HepG2 (cell line): ENCODE data around the gene ZNF764. TPM values are rescaled to one million over a fixed set of nuclear protein-coding genes. Genes with fewer than 3 reads are reported as not detected.

ENCODE experiments used
- ARID3A ChIP-seq: IDR thresholded peaks from 2 replicates; pipeline ENCODE4 v1.6.1; 2012; ENCODE audit warnings: low read depth, low read length, improper control_type of control experiment
- BCL3 ChIP-seq: sonication (generic); formaldehyde crosslinking; IDR thresholded peaks from 2 replicates; pipeline ENCODE4 v1.5.1; 2020; ENCODE audit warnings: mild to moderate bottlenecking, missing genetic modification reagents, moderate library complexity
- GRHL1 ChIP-seq: sonication (generic); formaldehyde crosslinking; conservative IDR thresholded peaks from 2 replicates; pipeline ENCODE4 v1.8.0; 2022; ENCODE audit warnings: missing genetic modification reagents
- HOXA3 ChIP-seq: sonication (generic); formaldehyde crosslinking; IDR thresholded peaks from 2 replicates; pipeline ENCODE4 v1.5.0; 2020; ENCODE audit warnings: missing genetic modification reagents
- KDM4B ChIP-seq: sonication (generic); formaldehyde crosslinking; IDR thresholded peaks from 2 replicates; pipeline ENCODE4 v1.4.0; 2020; ENCODE audit warnings: missing genetic modification reagents
- MTF2 ChIP-seq: sonication (generic); formaldehyde crosslinking; IDR thresholded peaks from 2 replicates; pipeline ENCODE4 v1.5.0; 2020; ENCODE audit warnings: missing genetic modification reagents, borderline replicate concordance
- MXD4 ChIP-seq: IDR thresholded peaks from 2 replicates; pipeline ENCODE4 v1.6.1; 2016; ENCODE audit warnings: mild to moderate bottlenecking, missing biosample characterization, missing genetic modification reagents
- NFKB2 ChIP-seq: sonication (generic); formaldehyde crosslinking; IDR thresholded peaks from 2 replicates; pipeline ENCODE4 v1.4.0; 2020; ENCODE audit warnings: missing genetic modification reagents, borderline replicate concordance
- NR2F6 ChIP-seq, 2 experiments: IDR thresholded peaks; 2 replicates each; pipeline ENCODE4 v1.6.1; 2016; ENCODE audit warnings: antibody characterized with exemption in 1 of 2, mild to moderate bottlenecking in 1 of 2
- SRSF4 ChIP-seq: fragments of 200-400 bp; formaldehyde crosslinking; IDR thresholded peaks from one replicate; pipeline ENCODE4 v1.6.1; 2018; ENCODE audit warnings: mild to moderate bottlenecking, low read depth, low read length, moderate library complexity; ENCODE audit not compliant: poor library complexity, severe bottlenecking
- ZBTB33 ChIP-seq: sonication (generic); formaldehyde crosslinking; IDR thresholded peaks from 2 replicates; pipeline ENCODE4 v1.4.0; 2020; ENCODE audit warnings: missing genetic modification reagents
- ZBTB43 ChIP-seq: sonication (generic); formaldehyde crosslinking; conservative IDR thresholded peaks from 2 replicates; pipeline ENCODE4 v1.4.0; 2020; ENCODE audit warnings: missing genetic modification reagents
- ZNF12 ChIP-seq: sonication (generic); formaldehyde crosslinking; IDR thresholded peaks from 2 replicates; pipeline ENCODE4 v1.5.0; 2020; ENCODE audit warnings: missing genetic modification reagents
- ZNF382 ChIP-seq: sonication (generic); formaldehyde crosslinking; IDR thresholded peaks from 2 replicates; pipeline ENCODE4 v1.5.0; 2020; ENCODE audit warnings: missing genetic modification reagents, mild to moderate bottlenecking, borderline replicate concordance
- ZNF501 ChIP-seq: sonication (generic); formaldehyde crosslinking; IDR thresholded peaks from 2 replicates; pipeline ENCODE4 v1.5.1; 2020; ENCODE audit warnings: mild to moderate bottlenecking, moderate library complexity, missing genetic modification reagents
- ZNF678 ChIP-seq: sonication (generic); formaldehyde crosslinking; IDR thresholded peaks from 2 replicates; pipeline ENCODE4 v1.4.0; 2020; ENCODE audit warnings: mild to moderate bottlenecking, missing genetic modification reagents
- ZNF800 ChIP-seq: sonication (generic); formaldehyde crosslinking; IDR thresholded peaks from 2 replicates; pipeline ENCODE4 v1.4.0; 2020; ENCODE audit warnings: missing genetic modification reagents
- ZNF841 ChIP-seq: sonication (generic); formaldehyde crosslinking; IDR thresholded peaks from 2 replicates; pipeline ENCODE4 v1.8.1; 2023; ENCODE audit warnings: missing genetic modification reagents, borderline replicate concordance
- polyA plus RNA-seq, 8 experiments: library from polyadenylated mRNA; depleted of rRNA in 3 of 8; stranded (reverse) in 7 of 8; unstranded in 1 of 8; fragments of >200 nt; fragmentation: Illumina TruSeq in 4 of 8; extraction: Trizol in 4 of 8; gene quantifications; 2 replicates each; pipeline versions ENCODE4 v1.2.1 to v1.2.3, GENCODE V29; 2011 to 2016; ENCODE audit warnings: low read depth in 4 of 8, missing spikeins in 1 of 8, mixed read lengths in 1 of 8; ENCODE audit not compliant: insufficient read depth in 1 of 8
- total RNA-seq, 5 experiments: library from RNA; depleted of rRNA; stranded (reverse); fragments of >200 nt; fragmentation: Illumina TruSeq; extraction: Trizol; gene quantifications; 2 replicates each; pipeline ENCODE4 v1.2.3, GENCODE V29; 2016; ENCODE audit warnings: low read depth in 1 of 5

Gene ZNF764
- total and polyA plus RNA-seq, 2 of the 13 experiments (the other 11 are each of a cell fraction or from before 2014, with no cell fraction given), result 4.1 to 9.1 TPM

GRCh38 chr16:30526823-30527634 lies 31.1 kb downstream of the ZNF764 start (continued):
- no peak for TF ChIP-seq SRSF4
- no peak for TF ChIP-seq ZNF382 (CRISPR knock-in tag)
- TF ChIP-seq MTF2, result no peak
- peak; percentile 26; the same call in 1 of the 2 replicates for TF ChIP-seq ZNF678 (CRISPR knock-in tag)
- TF ChIP-seq ZBTB43 (CRISPR knock-in tag), result no peak
- TF ChIP-seq NFKB2 (CRISPR knock-in tag), result peak; percentile 40
- TF ChIP-seq ZNF800 (CRISPR knock-in tag), result peak; percentile 41
- peak; percentile 45; the same call in 1 of the 2 replicates for TF ChIP-seq ZNF12 (CRISPR knock-in tag)
- peak; percentile 10; the same call in 1 of the 2 replicates for TF ChIP-seq KDM4B
- no peak for TF ChIP-seq NR2F6 (IDR thresholded peaks at IDR 0.05)
- TF ChIP-seq NR2F6 (CRISPR knock-in tag; IDR thresholded peaks at IDR 0.05), result peak; percentile 6; the same call in 1 of the 2 replicates
- no peak for TF ChIP-seq ARID3A
- peak; percentile 23; the same call in 1 of the 2 replicates for TF ChIP-seq HOXA3 (CRISPR knock-in tag)
- no peak; the same call in 1 of the 2 replicates for TF ChIP-seq MXD4 (CRISPR knock-in tag)
- peak; percentile 37; the same call in 1 of the 2 replicates for TF ChIP-seq ZNF841 (CRISPR knock-in tag)
- no peak for TF ChIP-seq ZBTB33
- TF ChIP-seq GRHL1 (CRISPR knock-in tag), result no peak
- peak; percentile 42; the same call in 1 of the 2 replicates for TF ChIP-seq BCL3 (CRISPR knock-in tag)
- peak; percentile 86 for TF ChIP-seq ZNF501
